Caco-2 (cell line): ENCODE results near the gene CFAP299. TPM values are rescaled to one million over a fixed set of nuclear protein-coding genes. Genes with fewer than 3 reads are reported as not detected.

Source experiments
- BruUV-seq: library from RNA; stranded (reverse); fragments of 400-500 nt; replicated peaks from 2 replicates; lab custom pipeline; 2021; lab: Mats Ljungman, UMichigan
- CTCF ChIA-PET: fragments of 300-600 bp; sonication (Branson Sonifier 250); formaldehyde crosslinking; loops from one replicate; lab custom pipeline; 2022; ENCODE audit warnings: antibody characterized with exemption; lab: Charles Lee
- POLR2A ChIA-PET: fragments of 300-600 bp; sonication (Branson Sonifier 250); formaldehyde crosslinking; loops from one replicate; lab custom pipeline; 2022; ENCODE audit warnings: antibody characterized with exemption; lab: Charles Lee
- DNase-seq, 2 experiments: peaks; one replicate each; pipeline versions ENCODE4 v3.0.0 to v3.0.0-alpha.2; 2020 to 2022
- H3K27me3 ChIP-seq: replicated peaks from 2 replicates; pipeline ENCODE4 v1.6.0; 2011; ENCODE audit warnings: low read length; ENCODE audit not compliant: control insufficient read depth, insufficient read depth
- H3K36me3 ChIP-seq: 2 replicates; pipeline ENCODE4 v1.5.1; 2011; ENCODE audit warnings: low read length; ENCODE audit not compliant: control insufficient read depth, insufficient read depth
- H3K4me1 ChIP-seq: fragments of 250-450 bp; sonication (Bioruptor Pico); 2 replicates; pipeline ENCODE4 v1.5.1; 2020; ENCODE audit warnings: mild to moderate bottlenecking
- H3K4me3 ChIP-seq: 2 replicates; pipeline ENCODE4 v1.5.1; 2011; ENCODE audit warnings: low read depth, mild to moderate bottlenecking, control low read depth, low read length
- H3K9me3 ChIP-seq: fragments of 250-450 bp; sonication (Bioruptor Pico); 2 replicates; pipeline ENCODE4 v1.5.1; 2020; ENCODE audit warnings: mild to moderate bottlenecking, moderate library complexity
- H3K27ac Mint-ChIP-seq: one replicate; pipeline ENCODE4 v1.8.0; 2022; ENCODE audit warnings: mixed read lengths; ENCODE audit not compliant: unreplicated experiment
- H3K27me3 Mint-ChIP-seq: one replicate; pipeline ENCODE4 v1.8.0; 2022; ENCODE audit warnings: mixed read lengths; ENCODE audit not compliant: insufficient read depth, unreplicated experiment
- H3K36me3 Mint-ChIP-seq: one replicate; pipeline ENCODE4 v1.8.0; 2022; ENCODE audit warnings: mild to moderate bottlenecking, mixed read lengths; ENCODE audit not compliant: insufficient read depth, unreplicated experiment
- H3K4me1 Mint-ChIP-seq: one replicate; pipeline ENCODE4 v1.8.0; 2022; ENCODE audit warnings: low read depth, mixed read lengths; ENCODE audit not compliant: unreplicated experiment
- H3K4me3 Mint-ChIP-seq: one replicate; pipeline ENCODE4 v1.8.0; 2022; ENCODE audit warnings: mild to moderate bottlenecking, moderate library complexity, mixed read lengths; ENCODE audit not compliant: unreplicated experiment
- H3K9me3 Mint-ChIP-seq: one replicate; pipeline ENCODE4 v1.8.0; 2022; ENCODE audit warnings: mixed read lengths; ENCODE audit not compliant: unreplicated experiment
- intact Hi-C: fragments of 100-400 bp; cut with micrococcal nuclease; formaldehyde crosslinking; loops from one replicate; pipeline ENCODE4 v1.10.0; 2022; ENCODE audit not compliant: unreplicated experiment
- total RNA-seq: library from RNA; stranded (reverse); gene quantifications from 2 replicates; pipeline ENCODE4 v1.2.3, GENCODE V29; 2022
- TF ChIP-seq, protein P1 (sequence below), 2 experiments: fragments of 200-600 bp in 1 of 2; IDR thresholded peaks; 1 replicate in 1 of 2; 2 replicates in 1 of 2; pipeline versions ENCODE4 v1.5.1 to v1.8.0; 2011 to 2022; ENCODE audit warnings: antibody characterized with exemption in 1 of 2, control low read depth in 1 of 2, inconsistent platforms in 1 of 2, low read depth in 1 of 2, low read length in 1 of 2, mild to moderate bottlenecking in 1 of 2, moderate library complexity in 1 of 2; ENCODE audit not compliant: insufficient read depth in 1 of 2, severe bottlenecking in 1 of 2, unreplicated experiment in 1 of 2

The CFAP299 gene
- total RNA-seq, 1 experiment from 2014 or later: not detected

DNA sequence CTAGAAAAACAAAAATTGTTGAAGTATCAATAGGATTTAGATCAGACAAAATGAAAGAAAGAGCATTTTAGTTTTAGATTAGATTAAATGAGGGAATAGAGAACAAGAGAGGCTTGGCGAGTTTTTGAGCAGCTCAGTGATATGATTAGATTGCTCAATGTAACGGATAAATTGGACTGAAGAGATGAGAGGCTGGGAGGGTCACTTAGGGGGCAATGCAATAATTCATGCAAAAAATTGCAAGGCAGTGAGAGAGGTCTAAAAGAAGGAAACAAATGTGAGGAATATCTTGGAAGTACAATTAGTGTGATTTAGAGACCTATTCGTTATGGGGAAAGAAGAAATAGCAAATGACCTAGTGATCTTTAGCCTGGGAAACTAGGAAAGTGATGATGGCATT lies 644.7 kb downstream of the CFAP299 start:
- no peaks in the 10 kb centered on the region for H3K36me3 ChIP-seq
- no peaks in the 10 kb centered on the region for H3K9me3 Mint-ChIP-seq
- H3K9me3 ChIP-seq: no peaks in the 10 kb centered on the region
- TF ChIP-seq, protein P1, sequence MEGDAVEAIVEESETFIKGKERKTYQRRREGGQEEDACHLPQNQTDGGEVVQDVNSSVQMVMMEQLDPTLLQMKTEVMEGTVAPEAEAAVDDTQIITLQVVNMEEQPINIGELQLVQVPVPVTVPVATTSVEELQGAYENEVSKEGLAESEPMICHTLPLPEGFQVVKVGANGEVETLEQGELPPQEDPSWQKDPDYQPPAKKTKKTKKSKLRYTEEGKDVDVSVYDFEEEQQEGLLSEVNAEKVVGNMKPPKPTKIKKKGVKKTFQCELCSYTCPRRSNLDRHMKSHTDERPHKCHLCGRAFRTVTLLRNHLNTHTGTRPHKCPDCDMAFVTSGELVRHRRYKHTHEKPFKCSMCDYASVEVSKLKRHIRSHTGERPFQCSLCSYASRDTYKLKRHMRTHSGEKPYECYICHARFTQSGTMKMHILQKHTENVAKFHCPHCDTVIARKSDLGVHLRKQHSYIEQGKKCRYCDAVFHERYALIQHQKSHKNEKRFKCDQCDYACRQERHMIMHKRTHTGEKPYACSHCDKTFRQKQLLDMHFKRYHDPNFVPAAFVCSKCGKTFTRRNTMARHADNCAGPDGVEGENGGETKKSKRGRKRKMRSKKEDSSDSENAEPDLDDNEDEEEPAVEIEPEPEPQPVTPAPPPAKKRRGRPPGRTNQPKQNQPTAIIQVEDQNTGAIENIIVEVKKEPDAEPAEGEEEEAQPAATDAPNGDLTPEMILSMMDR (IDR thresholded peaks at IDR 0.05; ENCODE audit: insufficient read depth in 1 of 2, low read depth in 1 of 2, low read length in 1 of 2, severe bottlenecking in 1 of 2, unreplicated experiment in 1 of 2): no peak
- H3K4me3 Mint-ChIP-seq: no peak overlapping the region
- peaks cover 2% of the 10 kb centered on the region for H3K27me3 Mint-ChIP-seq
- no peak for DNase-seq
- no TSS peak for BruUV-seq
- POLR2A ChIA-PET: no interaction called here
- no peaks in the 10 kb centered on the region for H3K27me3 ChIP-seq
- no peak overlapping the region for H3K27ac Mint-ChIP-seq
- intact Hi-C loops: no loop called here
- CTCF ChIA-PET: no interaction called here
- H3K4me1 Mint-ChIP-seq: no peaks in the 10 kb centered on the region
- H3K36me3 Mint-ChIP-seq: no peaks in the 10 kb centered on the region
- no peak overlapping the region for H3K4me3 ChIP-seq
- no peaks in the 10 kb centered on the region for H3K4me1 ChIP-seq

DNA sequence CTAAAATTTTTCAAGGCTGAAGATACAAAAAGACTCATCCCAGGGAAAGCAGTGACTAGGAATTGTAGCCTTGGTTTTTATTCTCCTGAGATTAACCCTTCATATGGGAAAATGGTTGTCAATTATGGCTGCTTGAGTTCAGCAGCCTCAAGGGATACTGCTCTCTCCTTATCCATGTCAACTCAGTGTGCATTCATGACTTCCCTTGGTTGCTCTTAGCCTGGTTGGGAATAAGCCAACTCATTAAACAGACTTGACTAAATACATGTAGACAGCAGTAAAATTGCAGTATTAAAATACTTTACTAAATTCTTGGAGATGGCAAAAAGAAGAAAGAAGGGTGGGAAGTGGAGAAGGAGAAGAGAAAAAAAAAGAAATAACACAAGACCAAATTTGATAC lies 650.5 kb downstream of the CFAP299 start:
- Histone ChIP-seq H3K36me3 (no peaks in the 10 kb centered on the region), H3K4me3 (no peak overlapping the region), H3K4me1 (no peaks in the 10 kb centered on the region), H3K27me3 (no peaks in the 10 kb centered on the region), H3K9me3 (no peaks in the 10 kb centered on the region)
- Mint-ChIP-seq H3K9me3 (no peaks in the 10 kb centered on the region), H3K27ac (no peak overlapping the region), H3K36me3 (no peaks in the 10 kb centered on the region), H3K4me3 (no peak overlapping the region), H3K4me1 (no peaks in the 10 kb centered on the region), H3K27me3 (peaks cover 7% of the 10 kb centered on the region)
- intact Hi-C loops: no loop called here
- no peak for DNase-seq
- ChIA-PET POLR2A (no interaction called here), CTCF (no interaction called here)
- TF ChIP-seq, protein P1 (IDR thresholded peaks at IDR 0.05; ENCODE audit: insufficient read depth in 1 of 2, low read depth in 1 of 2, low read length in 1 of 2, severe bottlenecking in 1 of 2, unreplicated experiment in 1 of 2): no peak
- no TSS peak for BruUV-seq

DNA sequence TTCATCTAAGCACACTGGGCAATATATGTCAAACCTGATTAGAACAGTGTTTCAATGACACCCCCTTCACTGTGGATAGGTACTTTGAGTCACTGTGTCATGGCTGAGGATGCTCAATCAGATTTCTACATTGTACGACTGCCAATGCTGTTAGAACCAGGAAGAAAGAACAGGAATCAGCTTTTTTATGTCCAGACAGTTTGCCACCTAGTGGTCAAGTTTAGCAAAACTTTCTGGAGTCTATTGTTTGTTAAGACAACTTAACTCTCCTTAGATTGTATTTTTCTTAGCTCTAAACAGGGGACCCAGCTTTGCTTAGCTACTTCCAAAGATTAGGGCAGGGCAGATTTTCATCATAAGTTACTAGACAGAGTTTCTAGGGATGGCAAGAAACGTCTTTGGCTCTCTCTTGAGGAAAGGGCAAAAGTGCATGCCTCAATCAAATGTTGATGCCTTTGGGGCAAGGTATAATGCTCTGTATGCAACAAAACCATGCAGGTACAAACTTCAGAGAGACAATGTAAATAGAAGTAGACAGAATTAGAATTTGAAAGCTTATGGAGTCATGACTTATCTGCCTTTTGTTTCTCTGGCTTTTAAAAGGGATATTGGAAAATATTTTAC lies 654.5 kb downstream of the CFAP299 start:
- CTCF ChIA-PET: interaction anchor here (1.0 kb wide), 1 partner anchor 50 kb away, joined by 3 read pairs; no protein-coding TSS in a partner anchor
- H3K36me3 Mint-ChIP-seq: no peaks in the 10 kb centered on the region
- POLR2A ChIA-PET: no interaction called here
- DNase-seq: peak in 1 of 2 experiments; percentile 43
- peaks cover 9% of the 10 kb centered on the region for H3K27me3 Mint-ChIP-seq
- Histone ChIP-seq H3K9me3 (no peaks in the 10 kb centered on the region), H3K36me3 (no peaks in the 10 kb centered on the region), H3K4me1 (no peaks in the 10 kb centered on the region), H3K4me3 (no peak overlapping the region), H3K27me3 (no peaks in the 10 kb centered on the region)
- BruUV-seq: no TSS peak
- no peak overlapping the region for H3K4me3 Mint-ChIP-seq
- TF ChIP-seq, protein P1 (IDR thresholded peaks at IDR 0.05; ENCODE audit: insufficient read depth in 1 of 2, low read depth in 1 of 2, low read length in 1 of 2, severe bottlenecking in 1 of 2, unreplicated experiment in 1 of 2): peak; percentile 63 to 64
- no peaks in the 10 kb centered on the region for H3K4me1 Mint-ChIP-seq
- H3K27ac Mint-ChIP-seq: no peak overlapping the region
- H3K9me3 Mint-ChIP-seq: no peaks in the 10 kb centered on the region
- intact Hi-C loops: loop anchor here (1.0 to 10.0 kb wide), 3 partner anchors 375 to 628 kb away; no protein-coding TSS in a partner anchor
